ENCODE data around the gene CMPK2. TPM values are rescaled to one million over a fixed set of nuclear protein-coding genes. Genes with fewer than 3 reads are reported as not detected.
A peak's percentile ranks its signal among the peaks of the same experiment; 100 is the strongest.

Gene CMPK2
- total and polyA plus RNA-seq, 9 of the 15 experiments (the other 6 are each of a cell fraction or from before 2014, with no cell fraction given), result 2.6 to 10.5 (median 5.0) TPM

- 0 out of 2 replicates have a peak, but pooled peaks have one; percentile 44 for TF ChIP-seq NFRKB (IDR thresholded peaks at IDR 0.05; ENCODE audit: low read depth)
- peak; percentile 62; the same call in 1 of the 2 replicates for TF ChIP-seq CHAMP1 (IDR thresholded peaks at IDR 0.05)
- TF ChIP-seq CXXC5 (CRISPR knock-in tag; IDR thresholded peaks at IDR 0.05), result peak; percentile 42
- peak; percentile 68; the same call in 1 of the 2 replicates for TF ChIP-seq NCOA1 (IDR thresholded peaks at IDR 0.05; ENCODE audit: low read depth)
- TF ChIP-seq ATF7 (IDR thresholded peaks at IDR 0.05), result peak; percentile 53; the same call in 1 of the 2 replicates
- TF ChIP-seq PHB2 (IDR thresholded peaks at IDR 0.05; ENCODE audit: low read depth), result peak; percentile 65
- TF ChIP-seq ZBTB40 (IDR thresholded peaks at IDR 0.05), result peak; percentile 42
- no peak for TF ChIP-seq ZBTB40 (CRISPR knock-in tag; IDR thresholded peaks at IDR 0.05)
- no peak for TF ChIP-seq TEAD2 (tag; IDR thresholded peaks at IDR 0.05)
- peak in 1 of 2 experiments; percentile 83; a peak in 3 of 4 replicates for TF ChIP-seq RCOR1 (IDR thresholded peaks at IDR 0.05; ENCODE audit: borderline replicate concordance in 1 of 2, low read depth in 2 of 2, low read length in 2 of 2)
- TF ChIP-seq, protein P1, sequence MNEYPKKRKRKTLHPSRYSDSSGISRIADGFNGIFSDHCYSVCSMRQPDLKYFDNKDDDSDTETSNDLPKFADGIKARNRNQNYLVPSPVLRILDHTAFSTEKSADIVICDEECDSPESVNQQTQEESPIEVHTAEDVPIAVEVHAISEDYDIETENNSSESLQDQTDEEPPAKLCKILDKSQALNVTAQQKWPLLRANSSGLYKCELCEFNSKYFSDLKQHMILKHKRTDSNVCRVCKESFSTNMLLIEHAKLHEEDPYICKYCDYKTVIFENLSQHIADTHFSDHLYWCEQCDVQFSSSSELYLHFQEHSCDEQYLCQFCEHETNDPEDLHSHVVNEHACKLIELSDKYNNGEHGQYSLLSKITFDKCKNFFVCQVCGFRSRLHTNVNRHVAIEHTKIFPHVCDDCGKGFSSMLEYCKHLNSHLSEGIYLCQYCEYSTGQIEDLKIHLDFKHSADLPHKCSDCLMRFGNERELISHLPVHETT (CRISPR knock-in tag; conservative IDR thresholded peaks at IDR 0.05 in 1 of 2, IDR thresholded peaks at IDR 0.05 in 1 of 2), result no peak
These were observed 14.6 kb upstream of the CMPK2 start (continued) for GRCh38 chr2:6880200-6880733.

Data from K562 (cell line).